IMR-90 (cell line): ENCODE measurements around the gene ACOX3. TPM values are rescaled to one million over a fixed set of nuclear protein-coding genes. Genes with fewer than 3 reads are reported as not detected.

Source experiments
- ATAC-seq: fragments of 200-7000 bp; cut with Tn5 transposase; 2 replicates; pipeline ENCODE4 v1.9.1; 2020; ENCODE audit warnings: low read depth, mild to moderate bottlenecking, moderate library complexity
- BruUV-seq: library from RNA; stranded (reverse); fragments of 400-500 nt; replicated peaks from 2 replicates; lab custom pipeline; 2021; lab: Mats Ljungman, UMichigan
- CTCF ChIA-PET: fragments of 300-600 bp; formaldehyde crosslinking; extraction: SDS; loops from one replicate; lab custom pipeline; 2021; ENCODE audit warnings: antibody characterized with exemption; lab: Yijun Ruan, JAX
- POLR2A ChIA-PET: fragments of 300-600 bp; sonication (Branson Sonifier 250); formaldehyde crosslinking; loops from one replicate; lab custom pipeline; 2022; ENCODE audit warnings: antibody characterized with exemption; ENCODE audit not compliant: unreplicated experiment; lab: Charles Lee
- DNase-seq: peaks from one replicate; pipeline ENCODE4 v3.0.0; 2013
- H2AFZ ChIP-seq: replicated peaks from 2 replicates; pipeline ENCODE3; 2013; ENCODE audit warnings: low read length, mild to moderate bottlenecking; ENCODE audit not compliant: poor library complexity
- H2AK5ac ChIP-seq: 2 replicates; pipeline ENCODE4 v1.6.1; 2013; ENCODE audit warnings: low read depth, low read length, inconsistent platforms
- H2AK9ac ChIP-seq: replicated peaks from 2 replicates; pipeline ENCODE3; 2013; ENCODE audit warnings: mild to moderate bottlenecking, low read depth, low read length, moderate library complexity; ENCODE audit not compliant: poor library complexity
- H2BK120ac ChIP-seq: 2 replicates; pipeline ENCODE4 v1.6.1; 2013; ENCODE audit warnings: low read depth, low read length, inconsistent platforms
- H2BK15ac ChIP-seq: 3 replicates; pipeline ENCODE4 v1.6.1; 2013; ENCODE audit warnings: low read depth, low read length, inconsistent platforms
- H2BK20ac ChIP-seq: 2 replicates; pipeline ENCODE4 v1.6.1; 2013; ENCODE audit warnings: low read depth, mild to moderate bottlenecking, inconsistent platforms, low read length, moderate library complexity
- H2BK5ac ChIP-seq: 2 replicates; pipeline ENCODE4 v1.6.1; 2013; ENCODE audit warnings: mild to moderate bottlenecking, low read depth, low read length, inconsistent platforms; ENCODE audit not compliant: poor library complexity, severe bottlenecking
- H3K14ac ChIP-seq: replicated peaks from 2 replicates; pipeline ENCODE4 v1.6.1; 2013; ENCODE audit warnings: low read depth, low read length, inconsistent platforms
- H3K18ac ChIP-seq: 2 replicates; pipeline ENCODE4 v1.6.1; 2013; ENCODE audit warnings: low read depth, low read length, control low read depth
- H3K23ac ChIP-seq: 2 replicates; pipeline ENCODE4 v1.6.1; 2013; ENCODE audit warnings: low read depth, low read length, inconsistent platforms
- H3K27ac ChIP-seq: 2 replicates; pipeline ENCODE4 v1.5.1; 2013; ENCODE audit warnings: mild to moderate bottlenecking, control low read depth, low read length; ENCODE audit not compliant: insufficient read depth
- H3K27me3 ChIP-seq: 2 replicates; pipeline ENCODE4 v1.6.1; 2013; ENCODE audit warnings: low read length; ENCODE audit not compliant: control insufficient read depth, insufficient read depth
- H3K36me3 ChIP-seq: 2 replicates; pipeline ENCODE4 v1.6.1; 2013; ENCODE audit warnings: low read length, mixed read lengths; ENCODE audit not compliant: control insufficient read depth, insufficient read depth
- H3K4ac ChIP-seq: 2 replicates; pipeline ENCODE4 v1.6.1; 2013; ENCODE audit warnings: low read depth, low read length, inconsistent platforms
- H3K4me1 ChIP-seq: 2 replicates; pipeline ENCODE4 v1.6.1; 2013; ENCODE audit warnings: low read length, mixed read lengths; ENCODE audit not compliant: control insufficient read depth, insufficient read depth
- H3K4me2 ChIP-seq: 2 replicates; pipeline ENCODE4 v1.6.1; 2013; ENCODE audit warnings: low read depth, mild to moderate bottlenecking, control low read depth, low read length, moderate library complexity
- H3K4me3 ChIP-seq: 2 replicates; pipeline ENCODE4 v1.5.1; 2013; ENCODE audit warnings: low read depth, mild to moderate bottlenecking, control low read depth, low read length, moderate library complexity; ENCODE audit not compliant: insufficient read depth
- H3K56ac ChIP-seq: 2 replicates; pipeline ENCODE4 v1.6.1; 2013; ENCODE audit warnings: low read length, inconsistent platforms; ENCODE audit not compliant: insufficient read depth; ENCODE audit errors: extremely low read depth
- H3K79me1 ChIP-seq, 2 experiments: 2 replicates each; pipeline ENCODE4 v1.6.1; 2013; ENCODE audit warnings: low read length in 2 of 2, inconsistent platforms in 1 of 2, low read depth in 1 of 2
- H3K9ac ChIP-seq: 2 replicates; pipeline ENCODE4 v1.6.1; 2013; ENCODE audit warnings: low read depth, low read length, control low read depth
- H3K9me1 ChIP-seq: 2 replicates; pipeline ENCODE4 v1.6.1; 2013; ENCODE audit warnings: low read length, inconsistent platforms; ENCODE audit not compliant: insufficient read depth
- H3K9me3 ChIP-seq: 2 replicates; pipeline ENCODE4 v1.6.1; 2013; ENCODE audit warnings: low read length; ENCODE audit not compliant: control insufficient read depth, insufficient read depth
- H4K20me1 ChIP-seq: 2 replicates; pipeline ENCODE4 v1.6.1; 2013; ENCODE audit warnings: low read length, inconsistent platforms; ENCODE audit not compliant: insufficient read depth
- H4K5ac ChIP-seq: 2 replicates; pipeline ENCODE4 v1.6.1; 2013; ENCODE audit warnings: mild to moderate bottlenecking, low read depth, low read length, control low read depth
- H4K8ac ChIP-seq, 2 experiments: 2 replicates each; pipeline ENCODE4 v1.6.1; 2013; ENCODE audit warnings: low read depth in 2 of 2, low read length in 2 of 2, control low read depth in 1 of 2, inconsistent platforms in 1 of 2
- H4K91ac ChIP-seq: 2 replicates; pipeline ENCODE4 v1.6.1; 2013; ENCODE audit warnings: low read depth, low read length, inconsistent platforms; ENCODE audit not compliant: insufficient read depth
- BHLHE40 ChIP-seq: fragments of 150-350 bp; IDR thresholded peaks from 2 replicates; pipeline ENCODE4 v1.6.1; 2016; ENCODE audit warnings: mild to moderate bottlenecking, low read depth, low read length
- CEBPB ChIP-seq: IDR thresholded peaks from 2 replicates; pipeline ENCODE4 v1.6.1; 2012; ENCODE audit warnings: low read depth, low read length, improper control_type of control experiment
- CHD1 ChIP-seq: IDR thresholded peaks from 2 replicates; pipeline ENCODE4 v1.6.1; 2012; ENCODE audit warnings: low read depth, low read length, improper control_type of control experiment
- CTCF ChIP-seq: conservative IDR thresholded peaks from 2 replicates; pipeline ENCODE4 v1.5.1; 2012; ENCODE audit warnings: mild to moderate bottlenecking, low read depth, low read length, improper control_type of control experiment
- FOS ChIP-seq: fragments of 150-350 bp; IDR thresholded peaks from 2 replicates; pipeline ENCODE4 v1.6.1; 2016; ENCODE audit warnings: low read depth, low read length
- MAFK ChIP-seq: IDR thresholded peaks from 2 replicates; pipeline ENCODE4 v1.6.1; 2012; ENCODE audit warnings: low read depth, low read length, improper control_type of control experiment
- MAZ ChIP-seq: IDR thresholded peaks from 2 replicates; pipeline ENCODE4 v1.6.1; 2012; ENCODE audit warnings: low read depth, mild to moderate bottlenecking, low read length, improper control_type of control experiment, moderate library complexity, borderline replicate concordance
- MXI1 ChIP-seq: IDR thresholded peaks from 2 replicates; pipeline ENCODE4 v1.6.1; 2012; ENCODE audit warnings: low read depth, mild to moderate bottlenecking, low read length, moderate library complexity, borderline replicate concordance
- NFE2L2 ChIP-seq: fragments of 150-350 bp; IDR thresholded peaks from 2 replicates; pipeline ENCODE4 v1.6.1; 2016; ENCODE audit warnings: low read depth, mild to moderate bottlenecking, low read length
- POLR2A ChIP-seq: IDR thresholded peaks from 2 replicates; pipeline ENCODE4 v1.6.1; 2012; ENCODE audit warnings: mild to moderate bottlenecking, low read depth, low read length
- RAD21 ChIP-seq: IDR thresholded peaks from 2 replicates; pipeline ENCODE4 v1.6.1; 2012; ENCODE audit warnings: low read length, improper control_type of control experiment
- RCOR1 ChIP-seq: IDR thresholded peaks from 2 replicates; pipeline ENCODE4 v1.6.1; 2012; ENCODE audit warnings: mild to moderate bottlenecking, low read length, improper control_type of control experiment; ENCODE audit not compliant: insufficient replicate concordance
- RFX5 ChIP-seq: IDR thresholded peaks from 2 replicates; pipeline ENCODE4 v1.8.0; 2012; ENCODE audit warnings: low read depth, mild to moderate bottlenecking, low read length, moderate library complexity
- SMC3 ChIP-seq: fragments of 150-350 bp; IDR thresholded peaks from 2 replicates; pipeline ENCODE4 v1.6.1; 2016; ENCODE audit warnings: low read depth, mild to moderate bottlenecking, antibody characterized with exemption, low read length, moderate library complexity
- WGBS, 2 experiments: methylation state at CpG; one replicate each; pipeline versions ENCODE4 v1.1.5 to v1.1.7; 2013; ENCODE audit warnings: missing lambda C conversion rate in 2 of 2; ENCODE audit not compliant: insufficient read length in 1 of 2; ENCODE audit errors: extremely low coverage in 2 of 2; 5-methylcytosine and 5-hydroxymethylcytosine counted together
- dilution Hi-C: fragments of 300-500 bp; cut with HindIII; formaldehyde crosslinking; loops from one replicate; pipeline ENCODE4 v1.14.3; 2018; ENCODE audit warnings: low sequenced_read_pairs; ENCODE audit not compliant: unreplicated experiment
- in situ Hi-C: fragments of 300-500 bp; cut with MboI; formaldehyde crosslinking; loops from 3 replicates; pipeline ENCODE4 v1.14.3; 2019; ENCODE audit warnings: low sequenced_read_pairs, inconsistent platforms, mixed read lengths
- intact Hi-C: fragments of 100-400 bp; cut with micrococcal nuclease; formaldehyde crosslinking; loops from 2 replicates; pipeline ENCODE4 v1.10.0; 2022
- polyA plus RNA-seq, 3 experiments: library from polyadenylated mRNA; depleted of rRNA; stranded (reverse); fragments of >200 nt; gene quantifications; 2 replicates each; pipeline ENCODE4 v1.2.3, GENCODE V29; 2012; ENCODE audit warnings: low replicate concordance in 1 of 3
- total RNA-seq: library from RNA; depleted of rRNA; stranded (reverse); fragments of >200 nt; gene quantifications from 2 replicates; pipeline ENCODE4 v1.2.3, GENCODE V29; 2012
- TF ChIP-seq, protein P1 (sequence below): fragments of 150-350 bp; IDR thresholded peaks from 2 replicates; pipeline ENCODE4 v1.6.1; 2016; ENCODE audit warnings: low read depth, mild to moderate bottlenecking, low read length, moderate library complexity, borderline replicate concordance
- TF ChIP-seq, protein P2 (sequence below): fragments of 150-350 bp; IDR thresholded peaks from 2 replicates; pipeline ENCODE4 v1.6.1; 2017; ENCODE audit warnings: mild to moderate bottlenecking, antibody characterized with exemption, low read length, low read depth

ACOX3 gene
- total and polyA plus RNA-seq, 2 of the 4 experiments (the other 2 are of a cell fraction): 15.2 to 25.8 TPM

DNA sequence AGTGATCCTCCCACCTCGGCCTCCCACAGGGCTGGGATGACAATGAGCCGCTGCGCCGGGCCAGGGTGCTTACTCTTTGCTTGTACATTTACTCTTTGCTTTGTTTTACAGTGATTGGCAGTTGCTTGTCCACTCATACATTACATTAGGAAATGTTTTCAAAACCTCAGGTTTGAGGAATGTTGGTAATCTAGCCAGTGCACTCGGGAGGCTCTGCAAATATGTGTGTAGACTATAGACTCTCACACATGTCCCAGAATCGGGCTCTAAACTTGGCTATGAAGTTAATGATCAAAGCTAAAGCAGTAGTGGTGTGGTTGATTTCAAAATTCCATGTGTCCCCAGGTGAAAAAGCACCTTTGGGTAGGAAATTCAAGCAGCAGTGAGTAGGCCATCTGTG, 20.6 kb upstream of the ACOX3 start:
- Histone ChIP-seq H2AFZ (no peak overlapping the region), H4K8ac (no peak overlapping the region), H3K9me3 (no peaks in the 10 kb centered on the region), H3K4me1 (no peaks in the 10 kb centered on the region), H4K20me1 (peaks cover 7% of the 10 kb centered on the region), H3K27me3 (no peaks in the 10 kb centered on the region), H3K79me1 (0 out of 4 replicates have a peak, but pooled peaks cover 2 to 3% of the 10 kb centered on the region in 2 experiments), H3K56ac (no peak overlapping the region), H3K9ac (no peak overlapping the region), H4K5ac (no peak overlapping the region), H3K9me1 (no peaks in the 10 kb centered on the region), H3K36me3 (peaks cover 35% of the 10 kb centered on the region), H2BK20ac (no peak overlapping the region), H4K91ac (no peak overlapping the region), H2AK9ac (no peak overlapping the region), H3K27ac (no peak overlapping the region), H3K4me3 (no peak overlapping the region), H2BK5ac (no peak overlapping the region), H3K14ac (no peak overlapping the region), H2AK5ac (no peak overlapping the region), H3K4ac (no peak overlapping the region), H2BK120ac (no peak overlapping the region), H3K18ac (no peak overlapping the region), H3K23ac (no peak overlapping the region), H2BK15ac (no peak overlapping the region), H3K4me2 (no peak overlapping the region)
- intact Hi-C loops (no loop called here), in situ Hi-C loops (loop anchor here (5.0 kb wide), 1 partner anchor 131 kb away; the partner anchor contains the start of gene CPZ), dilution Hi-C loops (no loop called here)
- no peak for ATAC-seq
- no peak for TF ChIP-seq CEBPB
- TF ChIP-seq FOS: no peak
- TF ChIP-seq RAD21: no peak
- TF ChIP-seq NFE2L2: no peak
- TF ChIP-seq MAFK: no peak
- no peak for TF ChIP-seq RCOR1
- TF ChIP-seq, protein P1, sequence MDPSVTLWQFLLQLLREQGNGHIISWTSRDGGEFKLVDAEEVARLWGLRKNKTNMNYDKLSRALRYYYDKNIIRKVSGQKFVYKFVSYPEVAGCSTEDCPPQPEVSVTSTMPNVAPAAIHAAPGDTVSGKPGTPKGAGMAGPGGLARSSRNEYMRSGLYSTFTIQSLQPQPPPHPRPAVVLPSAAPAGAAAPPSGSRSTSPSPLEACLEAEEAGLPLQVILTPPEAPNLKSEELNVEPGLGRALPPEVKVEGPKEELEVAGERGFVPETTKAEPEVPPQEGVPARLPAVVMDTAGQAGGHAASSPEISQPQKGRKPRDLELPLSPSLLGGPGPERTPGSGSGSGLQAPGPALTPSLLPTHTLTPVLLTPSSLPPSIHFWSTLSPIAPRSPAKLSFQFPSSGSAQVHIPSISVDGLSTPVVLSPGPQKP: no peak
- no peak for TF ChIP-seq CHD1
- TF ChIP-seq SMC3: no peak
- TF ChIP-seq, protein P2, sequence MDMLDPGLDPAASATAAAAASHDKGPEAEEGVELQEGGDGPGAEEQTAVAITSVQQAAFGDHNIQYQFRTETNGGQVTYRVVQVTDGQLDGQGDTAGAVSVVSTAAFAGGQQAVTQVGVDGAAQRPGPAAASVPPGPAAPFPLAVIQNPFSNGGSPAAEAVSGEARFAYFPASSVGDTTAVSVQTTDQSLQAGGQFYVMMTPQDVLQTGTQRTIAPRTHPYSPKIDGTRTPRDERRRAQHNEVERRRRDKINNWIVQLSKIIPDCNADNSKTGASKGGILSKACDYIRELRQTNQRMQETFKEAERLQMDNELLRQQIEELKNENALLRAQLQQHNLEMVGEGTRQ: no peak
- TF ChIP-seq MXI1: no peak
- no peak for TF ChIP-seq MAZ
- no peak for TF ChIP-seq RFX5
- no peak for TF ChIP-seq CTCF
- no peak for TF ChIP-seq BHLHE40
- TF ChIP-seq POLR2A: no peak
- BruUV-seq: no TSS peak
- POLR2A ChIA-PET: no interaction called here
- CTCF ChIA-PET: interaction anchor here (0.6 kb wide), 1 partner anchor 46 kb away, joined by 3 read pairs; no protein-coding TSS in a partner anchor
- WGBS, 2 experiments: 67% methylated on average over 1 of the region's 6 CpGs; no CpG with 5 or more reads in 1 of the 2 experiments
- DNase-seq: no peak
